GM19099 (cell line): ENCODE data around the gene ACVR1.

ENCODE experiments used
- POLR2A ChIP-seq: IDR thresholded peaks from 3 replicates; pipeline ENCODE4 v1.6.1; 2011; ENCODE audit warnings: low read depth; ENCODE audit not compliant: insufficient read length; ENCODE audit errors: extremely low read depth

The ACVR1 gene

DNA sequence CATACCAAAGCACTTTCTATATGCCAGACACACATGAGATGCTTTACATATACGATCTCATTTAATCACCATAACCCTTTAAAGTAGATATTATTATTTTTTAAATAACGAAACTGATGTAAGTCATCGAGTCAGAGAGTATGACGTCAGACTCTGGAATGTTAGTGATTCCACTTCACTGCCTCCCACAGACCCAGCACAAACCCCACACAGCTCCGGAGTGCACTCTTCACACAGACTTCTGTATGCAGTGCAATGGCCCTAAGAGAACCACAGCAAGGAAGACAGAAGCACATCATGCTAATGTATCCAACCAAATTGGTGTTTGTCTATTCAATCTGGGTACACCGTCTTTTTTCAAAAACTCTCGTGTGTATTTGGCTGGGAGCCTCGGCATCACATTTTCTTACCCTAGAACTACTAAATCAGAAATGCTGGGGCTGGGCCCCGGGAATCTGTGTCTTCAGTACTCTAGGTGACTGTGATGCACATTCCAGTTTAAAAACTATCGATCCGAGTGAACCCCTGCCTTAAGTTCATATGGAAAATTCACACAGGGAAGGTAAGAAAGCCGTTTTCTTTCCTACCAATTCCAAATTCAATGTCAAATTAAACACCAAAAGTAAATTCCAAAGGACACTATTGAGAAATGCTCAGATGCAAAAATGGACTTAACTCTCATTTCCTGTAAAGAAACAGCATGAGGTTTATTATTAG, 129.7 kb downstream of the ACVR1 start:
- TF ChIP-seq POLR2A = no peak

DNA sequence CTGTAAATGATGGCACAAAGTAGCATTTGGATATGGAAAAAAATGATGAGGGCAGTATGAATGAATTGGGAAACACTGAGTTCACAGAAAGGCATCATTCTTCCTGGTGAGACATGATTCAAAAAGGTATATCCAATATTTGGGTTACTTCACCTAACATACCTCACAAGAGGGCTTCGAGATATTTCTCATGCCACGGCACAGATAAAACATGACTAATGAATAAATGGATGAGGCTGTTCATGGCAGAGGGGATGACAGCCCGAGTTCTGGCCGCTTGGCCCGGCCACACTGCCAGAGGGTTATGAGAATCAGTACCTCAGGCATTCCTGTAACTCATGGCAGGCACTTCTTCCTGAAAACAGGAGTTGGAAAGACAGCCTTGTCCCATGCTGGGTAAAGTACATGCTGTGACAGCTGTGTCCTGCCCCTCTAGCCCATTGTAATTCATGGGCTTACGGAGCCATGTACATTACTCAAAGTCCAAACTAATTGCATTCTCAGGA, 131.5 kb downstream of the ACVR1 start:
- TF ChIP-seq POLR2A = no peak

DNA sequence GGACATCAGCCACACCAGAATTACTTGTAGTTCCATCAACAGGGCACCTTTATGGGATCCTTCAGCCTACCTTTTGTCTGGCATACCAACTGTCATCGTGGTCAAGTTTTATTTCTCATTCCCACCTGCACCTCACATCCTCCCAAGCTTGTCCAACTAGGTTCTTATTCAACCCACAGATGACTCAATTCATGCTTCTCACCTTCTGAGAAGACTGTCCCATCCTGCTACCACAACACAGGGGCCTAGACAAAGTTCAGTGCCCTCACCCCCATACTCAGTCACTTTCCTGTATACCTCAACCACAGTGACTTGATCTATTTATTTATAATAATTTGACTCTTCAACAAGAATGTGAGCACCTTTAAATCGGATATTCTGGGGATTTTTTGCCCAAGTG, 133.1 kb downstream of the ACVR1 start:
- TF ChIP-seq POLR2A = no peak

DNA sequence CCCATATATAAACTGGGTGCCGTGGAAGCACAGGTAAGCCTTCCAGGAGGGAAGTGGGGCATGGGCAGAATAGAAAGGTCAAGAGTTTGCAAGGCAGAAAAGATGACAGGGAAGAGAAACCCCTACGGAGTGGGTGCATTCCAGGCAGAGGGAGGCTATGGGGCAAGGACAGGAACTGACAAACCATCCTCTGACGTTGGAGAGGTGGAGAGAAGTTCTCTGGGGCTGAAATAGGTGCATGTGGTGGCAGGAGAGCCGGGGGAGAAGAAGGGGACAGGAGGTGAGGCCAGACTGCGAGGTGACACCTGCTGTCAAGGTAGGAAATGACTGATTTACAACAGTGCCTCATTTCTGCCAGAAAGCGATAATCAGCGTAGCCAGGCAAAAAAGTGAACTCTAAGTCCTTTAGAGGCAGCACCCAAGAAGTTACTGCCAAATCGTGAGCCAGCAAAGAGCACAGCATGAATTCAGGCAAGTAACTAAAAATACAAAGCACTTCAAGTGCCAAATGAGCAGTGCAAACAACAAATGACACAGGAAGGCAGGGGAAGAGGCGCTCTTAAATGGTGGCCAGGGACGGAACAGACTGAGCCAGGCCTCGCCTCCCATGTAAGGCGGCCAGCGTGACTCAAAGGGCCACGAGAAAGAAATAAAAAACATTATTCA, 134.2 kb downstream of the ACVR1 start:
- TF ChIP-seq POLR2A = no peak

DNA sequence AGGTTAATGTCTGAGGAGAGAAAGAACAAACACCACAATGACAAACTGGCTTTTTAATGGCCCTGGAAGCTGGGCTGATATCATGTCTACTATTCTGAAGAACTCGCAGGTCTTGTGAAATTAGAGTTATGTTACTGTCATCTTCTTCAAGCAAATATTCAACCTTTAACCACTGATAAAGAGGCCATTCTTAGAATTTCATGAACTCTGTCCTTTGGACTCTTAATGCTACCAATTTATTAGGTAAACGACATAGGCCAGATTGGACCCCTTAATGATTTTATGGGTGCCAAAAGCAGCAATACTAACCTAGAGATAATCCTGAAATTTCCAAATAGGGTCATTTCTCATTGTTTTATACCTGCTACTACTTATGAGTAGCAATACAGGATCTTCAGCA, 138.5 kb downstream of the ACVR1 start:
- no peak for TF ChIP-seq POLR2A

DNA sequence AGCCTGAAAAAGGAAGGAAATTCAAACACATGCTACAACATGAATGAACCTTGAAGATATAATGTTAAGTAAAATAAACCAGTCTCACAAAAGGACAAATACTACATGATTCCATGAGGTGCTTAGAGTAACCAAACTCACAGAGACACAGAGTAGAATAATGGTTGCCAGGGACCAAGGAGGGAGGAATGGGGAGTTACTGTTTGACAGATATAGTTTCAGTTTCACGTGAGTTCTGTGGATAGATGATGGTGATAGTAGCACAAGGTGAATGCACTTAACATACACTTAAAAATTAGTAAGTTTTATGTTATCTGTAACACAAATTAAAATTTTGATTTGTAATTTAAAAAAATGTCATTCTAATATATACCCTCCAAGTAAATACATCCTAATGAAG, 140.6 kb downstream of the ACVR1 start:
- no peak for TF ChIP-seq POLR2A

DNA sequence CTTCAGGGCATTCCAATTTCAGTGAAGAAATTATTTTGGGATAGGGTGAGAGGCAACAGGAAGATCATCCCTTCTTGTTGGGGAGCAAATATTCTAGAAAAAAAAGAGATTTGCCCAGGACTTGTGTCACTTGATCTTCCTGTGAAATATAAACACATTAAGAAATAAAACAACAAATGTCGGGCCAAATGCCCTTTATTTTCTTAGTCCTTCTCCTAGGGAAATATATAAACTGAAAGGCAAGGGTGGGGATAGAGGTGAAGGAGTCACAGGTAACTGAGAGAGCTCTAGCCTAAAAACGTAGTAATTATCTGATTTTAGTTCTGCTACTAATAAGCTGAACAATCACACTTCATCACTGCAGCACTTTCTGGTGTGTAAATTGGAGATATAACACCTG, 142.9 kb downstream of the ACVR1 start:
- TF ChIP-seq POLR2A = no peak

DNA sequence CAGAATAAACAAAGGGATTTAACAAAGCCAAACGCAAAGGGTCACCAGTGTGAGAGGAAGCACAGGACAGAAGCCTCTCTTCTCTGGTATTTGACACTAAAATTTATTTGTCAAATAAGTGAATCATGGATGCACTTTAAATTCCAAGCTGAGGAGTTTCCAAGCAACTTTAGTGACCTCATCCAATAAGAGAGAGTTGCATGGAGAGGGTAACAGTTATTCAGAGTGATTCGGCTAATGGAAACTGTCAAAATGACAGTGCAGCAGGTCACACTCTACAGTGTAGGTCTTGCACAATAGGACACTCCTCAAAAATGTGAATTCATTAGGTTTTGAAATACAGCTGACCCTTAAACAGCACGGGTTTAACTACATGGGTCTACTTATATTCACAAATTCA, 143.5 kb downstream of the ACVR1 start:
- no peak for TF ChIP-seq POLR2A

DNA sequence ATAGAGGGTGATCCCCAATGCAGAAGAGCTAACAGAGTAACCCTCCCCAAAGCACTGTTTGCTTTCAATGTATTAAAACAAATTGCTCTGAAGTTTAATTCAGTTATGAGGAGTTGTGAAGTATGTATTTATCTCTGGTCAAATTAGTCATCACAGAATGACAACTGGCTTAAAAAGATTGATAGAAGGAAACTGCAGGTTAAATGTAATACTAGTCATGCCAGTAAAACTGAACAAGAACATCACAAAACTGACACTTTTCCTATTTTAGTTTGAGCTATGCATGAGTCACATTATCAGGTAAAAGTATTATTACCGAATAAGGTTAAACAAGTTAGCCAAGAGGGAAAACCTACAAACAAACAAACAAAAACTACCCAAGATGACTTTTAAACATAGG, 148.4 kb downstream of the ACVR1 start:
- no peak for TF ChIP-seq POLR2A

DNA sequence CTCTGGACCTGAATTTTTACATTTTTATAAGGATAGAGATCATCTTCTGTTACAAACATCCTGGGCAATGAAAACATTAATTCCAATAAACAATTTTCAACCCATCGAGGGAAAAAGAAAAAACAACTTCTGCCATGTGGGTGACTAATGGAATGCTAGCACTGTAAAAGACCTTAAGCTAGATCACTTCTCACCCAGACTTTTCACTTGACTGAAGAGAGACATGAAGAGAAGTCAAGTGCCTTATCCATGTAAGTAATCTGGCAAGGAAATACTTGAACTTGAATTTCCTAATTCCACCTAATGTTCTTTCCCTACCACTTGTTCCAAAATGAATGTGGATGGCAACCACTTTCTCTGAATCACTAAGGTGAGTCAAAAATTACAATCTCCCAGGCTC, 149.2 kb downstream of the ACVR1 start:
- no peak for TF ChIP-seq POLR2A

DNA sequence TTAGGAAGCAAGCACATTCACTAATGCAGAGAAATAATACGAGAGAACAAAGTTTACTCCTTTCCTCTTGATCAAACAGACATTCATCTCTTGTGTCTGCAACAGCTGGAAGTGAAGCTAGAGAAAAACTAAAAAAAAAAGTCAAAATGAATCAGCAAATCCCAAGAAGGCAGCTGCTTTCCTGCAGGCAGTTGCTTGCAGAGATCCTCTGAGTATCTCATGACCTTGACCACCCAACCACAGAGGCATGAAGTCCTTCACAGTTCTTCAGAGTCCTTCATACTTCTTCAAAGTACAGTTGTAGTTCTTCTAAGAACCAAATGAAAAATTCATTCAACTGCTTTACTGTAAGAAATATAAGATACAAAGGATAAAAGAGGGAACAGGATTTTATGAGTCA, 150.3 kb downstream of the ACVR1 start:
- no peak for TF ChIP-seq POLR2A

DNA sequence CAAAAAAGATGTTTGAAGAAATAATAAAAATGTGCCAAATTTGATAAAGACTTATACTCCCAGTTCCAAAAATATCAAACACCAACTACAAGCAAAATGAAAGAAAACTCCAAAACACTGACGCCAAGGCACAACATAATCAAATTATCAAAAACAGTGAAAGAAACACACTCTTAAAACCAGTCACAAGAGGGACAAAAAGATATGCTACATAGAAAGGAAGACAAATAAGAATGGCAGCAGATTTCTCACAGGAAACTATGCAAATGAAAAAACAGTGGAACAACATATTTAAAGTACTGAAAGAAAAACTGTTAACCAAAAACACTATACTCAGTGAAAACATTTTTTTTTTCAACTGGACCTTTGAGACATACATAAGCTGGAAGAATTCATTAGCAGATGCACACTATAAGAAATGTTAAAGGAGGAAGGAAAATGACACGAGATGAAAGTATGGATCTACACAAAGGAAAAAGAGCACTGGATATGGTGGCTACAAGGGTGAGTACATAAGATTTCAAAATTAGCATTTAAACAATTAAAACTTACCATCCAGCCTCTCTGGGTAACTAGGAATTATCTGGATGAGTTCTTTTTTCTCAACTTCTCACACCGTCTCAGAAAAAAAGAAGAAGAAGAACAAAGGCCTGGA, 153.4 kb downstream of the ACVR1 start:
- no peak for TF ChIP-seq POLR2A

DNA sequence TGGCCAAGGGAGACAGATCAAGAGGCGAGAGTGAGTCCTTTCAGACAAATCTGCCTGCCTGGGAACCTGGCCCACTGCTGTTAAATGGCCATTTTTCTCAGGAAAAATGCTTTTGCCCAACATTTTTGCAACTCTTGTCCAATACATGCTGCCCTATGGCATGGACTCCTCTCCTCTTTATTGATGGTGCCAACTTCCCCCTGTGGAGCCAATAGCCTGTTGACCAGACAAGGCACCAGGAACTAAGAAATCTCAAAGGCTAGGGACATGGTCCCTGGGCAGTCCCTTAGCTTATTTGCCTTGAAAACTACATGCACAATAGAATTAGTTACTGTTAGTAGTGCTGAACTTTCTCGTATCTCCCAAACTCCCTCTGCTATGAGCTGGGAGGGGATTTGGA, 155.6 kb downstream of the ACVR1 start:
- no peak for TF ChIP-seq POLR2A

DNA sequence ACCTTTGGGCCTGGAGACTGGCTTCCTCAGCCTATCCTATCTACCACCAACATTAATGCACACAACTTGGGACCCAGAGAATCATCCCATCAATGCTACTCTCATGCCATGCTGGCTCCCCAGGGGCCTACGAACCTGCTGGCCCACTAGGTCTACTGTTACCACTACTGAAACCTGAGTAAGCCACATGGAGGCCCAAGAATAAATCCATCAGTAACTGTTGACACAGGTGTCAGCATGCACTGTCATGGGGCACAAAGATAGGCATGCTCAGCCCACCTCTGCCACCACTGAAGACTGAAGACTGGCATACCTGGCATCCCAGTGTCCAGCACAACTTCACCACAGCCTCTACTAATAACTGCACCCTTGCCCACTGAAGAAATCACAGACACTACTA, 176.3 kb downstream of the ACVR1 start:
- TF ChIP-seq POLR2A = no peak

DNA sequence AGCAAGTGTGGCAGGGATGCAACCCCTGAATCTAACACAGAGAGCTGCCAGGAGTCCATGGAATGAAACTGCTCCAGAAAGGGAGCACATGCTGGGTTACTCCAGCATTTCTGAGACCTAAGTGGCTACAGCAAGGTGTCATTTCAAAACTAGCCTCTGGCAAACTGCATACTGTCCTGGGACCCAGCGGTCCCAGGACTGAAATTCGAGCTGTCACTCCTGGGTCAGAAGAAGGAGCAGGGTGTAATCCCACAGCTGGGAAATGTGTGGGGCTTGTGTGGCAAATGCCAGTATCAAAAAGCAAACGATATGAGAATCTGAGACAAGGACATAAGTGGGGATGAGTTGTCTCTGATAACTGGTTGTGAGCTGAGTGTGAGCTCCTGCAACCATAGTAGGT, 177.1 kb downstream of the ACVR1 start:
- TF ChIP-seq POLR2A = no peak

DNA sequence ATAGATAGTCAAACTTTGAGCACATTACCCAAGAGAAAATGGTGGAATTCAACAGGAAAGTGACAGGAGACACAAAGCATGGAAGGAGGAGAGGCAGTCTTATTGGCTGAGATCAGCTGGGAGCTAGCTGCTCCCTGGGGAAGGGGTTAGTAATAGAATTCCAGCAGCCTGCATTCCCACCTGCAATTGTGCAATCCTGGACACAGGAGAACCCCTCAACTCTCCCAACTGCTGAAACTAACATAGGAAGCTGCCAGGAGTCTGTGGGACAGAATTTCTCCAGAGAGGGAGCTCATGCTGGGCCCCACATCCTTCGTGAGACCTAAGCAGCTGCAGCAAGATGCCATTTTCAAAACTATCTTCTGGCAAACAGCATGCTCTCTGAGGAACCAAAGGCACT, 177.7 kb downstream of the ACVR1 start:
- no peak for TF ChIP-seq POLR2A

DNA sequence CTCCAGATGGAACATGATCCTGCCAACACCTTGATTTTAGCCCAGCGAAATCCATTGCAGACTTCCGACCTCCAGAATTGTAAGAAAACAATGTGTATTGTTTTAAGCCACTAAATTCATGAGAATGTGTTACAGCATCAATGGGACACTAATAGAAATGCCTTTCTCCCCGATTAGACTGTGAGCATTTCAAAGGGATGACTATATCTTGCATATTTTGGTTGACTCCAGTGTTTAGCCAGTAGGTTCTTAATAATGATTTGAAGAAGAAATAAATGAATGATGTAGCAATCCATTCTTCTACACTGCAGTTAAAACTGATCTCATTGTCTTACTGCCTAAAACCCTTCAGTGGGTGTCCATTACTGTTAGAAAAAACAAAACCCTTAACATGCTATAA, 180.1 kb downstream of the ACVR1 start:
- no peak for TF ChIP-seq POLR2A

DNA sequence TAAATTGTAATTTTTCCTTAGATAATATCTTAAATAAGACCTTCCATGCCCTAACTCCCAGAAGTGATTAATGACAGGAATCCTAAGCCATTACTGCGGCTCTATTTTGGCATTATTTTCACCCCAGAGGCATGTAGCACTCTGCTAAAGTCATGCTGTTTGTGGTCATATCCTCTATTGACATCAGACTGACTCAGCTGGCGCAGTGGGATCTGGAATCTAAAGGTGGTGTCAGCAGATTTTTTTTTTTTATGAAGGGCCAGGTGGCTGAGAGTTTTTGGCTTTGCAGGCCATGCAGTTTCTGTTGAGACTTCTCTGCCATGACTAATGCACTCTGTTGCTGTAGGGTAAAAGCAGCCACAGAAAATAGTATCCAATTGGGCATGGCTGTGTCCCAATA, 183.4 kb downstream of the ACVR1 start:
- TF ChIP-seq POLR2A = no peak
